ENCODE results near the gene CUL2. TPM values are rescaled to one million over a fixed set of nuclear protein-coding genes. Genes with fewer than 3 reads are reported as not detected.

CUL2 gene
- total and polyA plus RNA-seq, 10 of the 15 experiments (the other 5 are each of a cell fraction or from before 2014, with no cell fraction given), result 11.9 to 56.5 (median 33.2) TPM

- 0 out of 2 replicates have a peak, but pooled peaks have one; percentile 27 for TF ChIP-seq TBL1XR1 (IDR thresholded peaks at IDR 0.05; ENCODE audit: low read depth, low read length)
- no peak for TF ChIP-seq ZNF384 (IDR thresholded peaks at IDR 0.05; ENCODE audit: borderline replicate concordance, low read depth, low read length)
- no peak for TF ChIP-seq SREBF2 (IDR thresholded peaks at IDR 0.05; ENCODE audit: low read length)
- TF ChIP-seq SUPT20H (IDR thresholded peaks at IDR 0.05; ENCODE audit: borderline replicate concordance, control insufficient read depth, low read depth, low read length), result no peak
- TF ChIP-seq SP1 (IDR thresholded peaks at IDR 0.05; ENCODE audit: low read depth, low read length), result peak; percentile 88
- TF ChIP-seq, protein P1, sequence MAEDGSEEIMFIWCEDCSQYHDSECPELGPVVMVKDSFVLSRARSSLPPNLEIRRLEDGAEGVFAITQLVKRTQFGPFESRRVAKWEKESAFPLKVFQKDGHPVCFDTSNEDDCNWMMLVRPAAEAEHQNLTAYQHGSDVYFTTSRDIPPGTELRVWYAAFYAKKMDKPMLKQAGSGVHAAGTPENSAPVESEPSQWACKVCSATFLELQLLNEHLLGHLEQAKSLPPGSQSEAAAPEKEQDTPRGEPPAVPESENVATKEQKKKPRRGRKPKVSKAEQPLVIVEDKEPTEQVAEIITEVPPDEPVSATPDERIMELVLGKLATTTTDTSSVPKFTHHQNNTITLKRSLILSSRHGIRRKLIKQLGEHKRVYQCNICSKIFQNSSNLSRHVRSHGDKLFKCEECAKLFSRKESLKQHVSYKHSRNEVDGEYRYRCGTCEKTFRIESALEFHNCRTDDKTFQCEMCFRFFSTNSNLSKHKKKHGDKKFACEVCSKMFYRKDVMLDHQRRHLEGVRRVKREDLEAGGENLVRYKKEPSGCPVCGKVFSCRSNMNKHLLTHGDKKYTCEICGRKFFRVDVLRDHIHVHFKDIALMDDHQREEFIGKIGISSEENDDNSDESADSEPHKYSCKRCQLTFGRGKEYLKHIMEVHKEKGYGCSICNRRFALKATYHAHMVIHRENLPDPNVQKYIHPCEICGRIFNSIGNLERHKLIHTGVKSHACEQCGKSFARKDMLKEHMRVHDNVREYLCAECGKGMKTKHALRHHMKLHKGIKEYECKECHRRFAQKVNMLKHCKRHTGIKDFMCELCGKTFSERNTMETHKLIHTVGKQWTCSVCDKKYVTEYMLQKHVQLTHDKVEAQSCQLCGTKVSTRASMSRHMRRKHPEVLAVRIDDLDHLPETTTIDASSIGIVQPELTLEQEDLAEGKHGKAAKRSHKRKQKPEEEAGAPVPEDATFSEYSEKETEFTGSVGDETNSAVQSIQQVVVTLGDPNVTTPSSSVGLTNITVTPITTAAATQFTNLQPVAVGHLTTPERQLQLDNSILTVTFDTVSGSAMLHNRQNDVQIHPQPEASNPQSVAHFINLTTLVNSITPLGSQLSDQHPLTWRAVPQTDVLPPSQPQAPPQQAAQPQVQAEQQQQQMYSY (CRISPR knock-in tag; IDR thresholded peaks at IDR 0.05), result no peak
- TF ChIP-seq TCF3 (IDR thresholded peaks at IDR 0.05; ENCODE audit: borderline replicate concordance, insufficient read depth, low read depth, low read length), result no peak
- no peak for TF ChIP-seq SMAD1 (IDR thresholded peaks at IDR 0.05; ENCODE audit: low read depth, partially characterized antibody)
- TF ChIP-seq, protein P2, sequence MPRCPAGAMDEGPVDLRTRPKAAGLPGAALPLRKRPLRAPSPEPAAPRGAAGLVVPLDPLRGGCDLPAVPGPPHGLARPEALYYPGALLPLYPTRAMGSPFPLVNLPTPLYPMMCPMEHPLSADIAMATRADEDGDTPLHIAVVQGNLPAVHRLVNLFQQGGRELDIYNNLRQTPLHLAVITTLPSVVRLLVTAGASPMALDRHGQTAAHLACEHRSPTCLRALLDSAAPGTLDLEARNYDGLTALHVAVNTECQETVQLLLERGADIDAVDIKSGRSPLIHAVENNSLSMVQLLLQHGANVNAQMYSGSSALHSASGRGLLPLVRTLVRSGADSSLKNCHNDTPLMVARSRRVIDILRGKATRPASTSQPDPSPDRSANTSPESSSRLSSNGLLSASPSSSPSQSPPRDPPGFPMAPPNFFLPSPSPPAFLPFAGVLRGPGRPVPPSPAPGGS (IDR thresholded peaks at IDR 0.05; ENCODE audit: borderline replicate concordance, insufficient read depth, low read depth, low read length, poor library complexity, severe bottlenecking), result no peak
- TF ChIP-seq SMC3 (IDR thresholded peaks at IDR 0.05; ENCODE audit: borderline replicate concordance, low read length), result no peak
- no peak for TF ChIP-seq RBBP5 (conservative IDR thresholded peaks at IDR 0.05)
- no peak for TF ChIP-seq KDM1A (IDR thresholded peaks at IDR 0.05; ENCODE audit: borderline replicate concordance)
- TF ChIP-seq, protein P3, sequence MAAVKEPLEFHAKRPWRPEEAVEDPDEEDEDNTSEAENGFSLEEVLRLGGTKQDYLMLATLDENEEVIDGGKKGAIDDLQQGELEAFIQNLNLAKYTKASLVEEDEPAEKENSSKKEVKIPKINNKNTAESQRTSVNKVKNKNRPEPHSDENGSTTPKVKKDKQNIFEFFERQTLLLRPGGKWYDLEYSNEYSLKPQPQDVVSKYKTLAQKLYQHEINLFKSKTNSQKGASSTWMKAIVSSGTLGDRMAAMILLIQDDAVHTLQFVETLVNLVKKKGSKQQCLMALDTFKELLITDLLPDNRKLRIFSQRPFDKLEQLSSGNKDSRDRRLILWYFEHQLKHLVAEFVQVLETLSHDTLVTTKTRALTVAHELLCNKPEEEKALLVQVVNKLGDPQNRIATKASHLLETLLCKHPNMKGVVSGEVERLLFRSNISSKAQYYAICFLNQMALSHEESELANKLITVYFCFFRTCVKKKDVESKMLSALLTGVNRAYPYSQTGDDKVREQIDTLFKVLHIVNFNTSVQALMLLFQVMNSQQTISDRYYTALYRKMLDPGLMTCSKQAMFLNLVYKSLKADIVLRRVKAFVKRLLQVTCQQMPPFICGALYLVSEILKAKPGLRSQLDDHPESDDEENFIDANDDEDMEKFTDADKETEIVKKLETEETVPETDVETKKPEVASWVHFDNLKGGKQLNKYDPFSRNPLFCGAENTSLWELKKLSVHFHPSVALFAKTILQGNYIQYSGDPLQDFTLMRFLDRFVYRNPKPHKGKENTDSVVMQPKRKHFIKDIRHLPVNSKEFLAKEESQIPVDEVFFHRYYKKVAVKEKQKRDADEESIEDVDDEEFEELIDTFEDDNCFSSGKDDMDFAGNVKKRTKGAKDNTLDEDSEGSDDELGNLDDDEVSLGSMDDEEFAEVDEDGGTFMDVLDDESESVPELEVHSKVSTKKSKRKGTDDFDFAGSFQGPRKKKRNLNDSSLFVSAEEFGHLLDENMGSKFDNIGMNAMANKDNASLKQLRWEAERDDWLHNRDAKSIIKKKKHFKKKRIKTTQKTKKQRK (IDR thresholded peaks at IDR 0.05; ENCODE audit: low read depth, low read length), result no peak
- TF ChIP-seq HDAC2 (IDR thresholded peaks at IDR 0.05), result no peak
- TF ChIP-seq RB1 (IDR thresholded peaks at IDR 0.05; ENCODE audit: borderline replicate concordance), result peak; percentile 96; the same call in 1 of the 2 replicates
- TF ChIP-seq NFIC (IDR thresholded peaks at IDR 0.05; ENCODE audit: low read depth, low read length), result no peak
- TF ChIP-seq SRF (IDR thresholded peaks at IDR 0.05; ENCODE audit: low read depth in 2 of 2, low read length in 2 of 2), result peak in 1 of 2 experiments; percentile 3; a peak in 1 of 4 replicates
- TF ChIP-seq MTA3 (IDR thresholded peaks at IDR 0.05; ENCODE audit: borderline replicate concordance, low read length), result no peak
- no peak for TF ChIP-seq FOXM1 (IDR thresholded peaks at IDR 0.05; ENCODE audit: low read depth, low read length)
- peak; percentile 74; the same call in 1 of the 2 replicates for TF ChIP-seq ZNF207 (IDR thresholded peaks at IDR 0.05; ENCODE audit: borderline replicate concordance)
- no peak for TF ChIP-seq NR2C2 (IDR thresholded peaks at IDR 0.05; ENCODE audit: borderline replicate concordance, control insufficient read depth, insufficient read length, low read depth)
- no peak for TF ChIP-seq BCL11A (IDR thresholded peaks at IDR 0.05; ENCODE audit: low read depth, low read length)
These were observed at the start of gene CUL2 (continued) for GRCh38 chr10:35090162-35090954.

Data from GM12878 (cell line).